Amygdala (tissue), 56 donors: Measurements from ENCODE around the gene TMEM59L.

Experiments used
- DNase-seq, 56 donors: peaks; one replicate each; lab custom pipeline; 2025; lab: John Stamatoyannopoulos, UW

TMEM59L gene

DNA sequence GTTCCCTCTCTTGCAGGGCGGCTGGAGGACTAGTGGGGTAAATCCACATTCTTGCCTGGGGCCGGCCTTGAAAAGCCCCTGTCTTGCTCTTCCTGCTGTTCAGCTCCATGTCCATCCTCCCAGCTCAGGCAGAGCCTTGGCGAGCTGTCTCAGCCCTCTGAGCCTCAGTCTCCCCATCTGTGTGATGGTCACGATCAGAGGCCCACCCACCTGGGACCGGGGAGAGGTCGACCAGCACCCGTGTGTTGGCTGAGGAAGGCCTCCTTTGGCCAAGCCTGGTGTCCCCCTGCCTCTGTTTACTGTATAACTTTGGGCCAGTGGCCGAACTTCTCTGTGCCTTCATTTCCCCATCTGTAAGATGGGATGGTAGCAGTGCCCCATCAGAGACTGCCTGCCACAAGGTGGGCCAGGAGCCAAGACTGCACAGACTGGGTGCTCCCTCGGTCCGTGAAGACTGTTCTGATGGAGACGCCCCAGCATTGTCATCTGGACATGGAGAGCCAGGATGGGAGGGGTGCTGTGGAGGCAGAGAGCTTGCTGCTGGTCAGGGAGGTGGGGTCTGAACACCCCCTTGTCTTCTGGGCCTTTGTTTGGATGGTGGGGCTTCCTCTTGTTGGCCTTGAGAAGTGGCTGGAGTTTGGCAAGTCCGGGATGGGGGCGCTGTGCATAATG lies 42.6 kb downstream of the TMEM59L start:
- no peak for DNase-seq

GRCh38 chr19:18656337-18657086 lies 43.8 kb downstream of the TMEM59L start:
- no peak for DNase-seq

- DNase-seq: peak in 20 of 56 donors; percentile 12 to 75 (median 29)
Observed at GRCh38 chr19:18657590-18658365, 45.1 kb downstream of the TMEM59L start.

- no peak for DNase-seq
Observed at GRCh38 chr19:18658366-18658855, 45.7 kb downstream of the TMEM59L start.

GRCh38 chr19:18659281-18660050 lies 46.8 kb downstream of the TMEM59L start:
- peak in 15 of 56 donors; percentile 13 to 50 (median 37) for DNase-seq

DNA sequence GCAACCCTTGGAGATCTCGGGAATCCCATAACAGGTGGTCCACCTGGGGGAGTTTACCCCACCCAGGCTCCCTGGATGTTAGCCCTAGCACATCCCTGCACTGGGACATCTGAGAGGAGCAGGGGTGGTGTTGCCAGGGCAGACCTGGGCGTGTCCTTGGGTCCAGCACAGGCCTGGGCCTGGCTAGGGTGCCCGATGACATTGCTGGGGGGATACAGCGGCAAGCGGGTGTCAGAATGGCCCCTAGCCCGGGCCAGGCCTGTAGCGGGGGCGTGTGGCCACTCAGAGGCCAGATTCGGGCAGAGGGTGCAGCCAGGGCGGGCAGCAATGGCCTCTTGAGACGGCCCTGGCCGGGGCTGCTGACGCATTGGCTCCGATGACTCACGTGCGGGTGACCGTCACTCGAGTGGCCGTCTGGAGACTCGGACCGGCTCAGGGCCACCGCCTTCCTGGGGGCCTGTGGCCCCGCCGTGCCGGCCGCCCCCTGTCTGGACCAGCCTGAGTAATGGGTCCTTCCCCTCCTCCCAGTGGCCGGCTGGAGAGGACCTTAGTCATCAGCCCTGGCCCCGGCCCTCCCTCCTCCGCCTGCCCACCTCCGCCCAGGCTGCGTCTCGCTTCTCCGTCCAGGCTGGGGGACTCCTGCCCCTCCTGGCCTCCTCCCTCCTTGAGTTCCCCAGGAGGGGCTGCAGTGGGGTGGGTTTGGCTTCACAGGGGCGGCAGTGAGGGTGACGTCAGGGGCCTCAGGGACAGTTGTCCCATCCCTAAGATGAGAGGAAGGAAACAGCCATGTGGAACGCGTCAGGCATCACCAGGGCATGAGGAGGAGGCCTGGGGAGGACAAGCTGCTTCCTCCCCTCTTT lies 47.6 kb downstream of the TMEM59L start:
- DNase-seq: peak in 1 of 56 donors; percentile 15

DNA sequence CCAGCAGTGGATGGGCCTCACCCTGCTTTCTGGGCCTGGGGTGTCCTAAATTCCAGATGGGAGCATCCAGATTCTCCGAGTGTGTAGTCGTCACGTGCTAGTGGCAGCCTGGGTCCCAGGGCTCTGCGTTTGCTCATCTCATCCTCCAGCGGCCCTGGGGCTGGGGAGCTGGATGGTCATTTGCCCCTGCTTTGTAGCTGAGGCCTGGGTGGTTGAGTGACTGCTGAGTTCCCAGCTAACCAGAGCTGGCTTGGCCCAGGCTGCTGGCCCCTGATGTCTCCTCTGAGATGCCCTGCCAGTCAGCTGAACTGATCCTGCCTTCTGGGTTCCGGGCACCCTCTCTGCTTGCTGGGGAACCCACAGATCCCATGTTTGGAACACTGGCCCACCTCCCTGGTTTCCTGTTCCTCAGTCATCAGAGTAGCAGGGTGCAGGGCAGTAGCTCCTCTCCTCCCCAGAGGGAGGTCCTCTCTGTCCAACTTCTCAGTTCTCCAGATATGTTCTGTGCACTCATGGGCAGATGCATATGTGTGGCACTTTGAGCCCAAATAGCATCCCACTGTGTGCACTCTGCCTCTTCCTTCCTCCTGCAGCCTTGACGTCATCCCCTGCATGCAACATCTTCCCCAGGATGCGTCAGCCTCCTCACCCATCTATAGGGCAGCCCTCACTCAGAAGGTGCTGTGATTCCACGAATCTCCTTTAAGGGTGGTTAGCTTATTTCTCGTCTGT lies 48.4 kb downstream of the TMEM59L start:
- DNase-seq: no peak

DNA sequence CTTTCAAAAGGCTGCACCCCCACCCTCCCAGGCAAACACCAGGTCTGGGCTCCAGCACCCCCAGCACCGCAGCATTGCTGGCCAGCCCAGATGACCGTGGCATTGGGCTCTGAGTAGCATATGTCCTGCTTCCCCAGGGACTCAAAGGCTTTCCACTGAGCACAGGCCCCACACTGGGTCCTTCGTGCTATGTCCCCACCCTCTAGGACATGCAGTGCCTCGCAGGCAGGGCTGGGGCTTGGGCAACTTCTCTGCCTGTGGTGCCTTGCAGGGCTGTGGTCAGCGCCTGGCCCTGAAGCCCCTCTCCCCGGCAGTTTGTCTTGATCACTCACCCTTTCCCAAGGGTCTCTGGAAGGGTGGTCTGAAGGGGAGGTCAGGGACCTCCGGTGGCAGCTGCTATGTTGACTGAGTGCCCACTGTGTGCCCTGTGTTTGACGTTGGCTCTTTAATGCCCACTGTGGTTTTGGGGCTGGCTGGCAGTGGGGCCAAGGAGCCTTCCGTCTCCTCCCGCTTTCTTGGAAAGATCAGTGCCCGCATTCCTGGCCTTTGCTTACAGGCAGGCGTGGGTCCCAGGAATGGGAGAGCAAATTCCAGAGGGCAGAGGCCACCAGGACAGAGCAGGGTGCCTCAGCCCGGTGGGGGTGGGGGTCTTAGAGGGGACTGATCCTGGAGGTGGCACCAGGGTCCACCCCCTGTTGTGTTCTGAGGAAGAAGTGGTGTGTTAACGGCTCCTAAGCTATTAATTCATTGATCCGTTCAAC lies 50.5 kb downstream of the TMEM59L start:
- DNase-seq: no peak

- no peak for DNase-seq
Observed at GRCh38 chr19:18663940-18664530, 51.4 kb downstream of the TMEM59L start.

DNA sequence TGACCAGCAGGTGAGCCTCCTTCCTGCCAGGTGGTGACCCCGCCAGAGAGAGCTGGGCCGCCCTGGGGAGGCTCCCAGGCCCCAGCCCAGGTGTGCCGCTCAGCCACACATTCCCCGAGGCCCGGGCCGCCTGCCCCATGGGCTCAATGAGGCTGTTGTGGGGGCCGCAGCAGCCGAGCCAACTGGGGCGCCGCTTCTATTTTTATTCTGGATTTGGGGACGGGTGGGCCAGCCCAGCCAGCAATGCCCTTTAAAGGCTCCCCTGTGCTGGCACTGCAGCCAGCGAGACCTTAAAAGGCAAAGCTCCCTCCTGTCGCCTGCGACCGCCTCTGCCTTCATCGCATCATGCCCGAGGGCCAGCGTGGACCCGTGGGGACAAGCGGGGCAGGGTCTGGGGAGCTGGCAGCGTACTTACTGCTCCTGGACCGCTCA lies 53.1 kb downstream of the TMEM59L start:
- DNase-seq: peak in 3 of 56 donors; percentile 16 to 64 (median 31)

DNA sequence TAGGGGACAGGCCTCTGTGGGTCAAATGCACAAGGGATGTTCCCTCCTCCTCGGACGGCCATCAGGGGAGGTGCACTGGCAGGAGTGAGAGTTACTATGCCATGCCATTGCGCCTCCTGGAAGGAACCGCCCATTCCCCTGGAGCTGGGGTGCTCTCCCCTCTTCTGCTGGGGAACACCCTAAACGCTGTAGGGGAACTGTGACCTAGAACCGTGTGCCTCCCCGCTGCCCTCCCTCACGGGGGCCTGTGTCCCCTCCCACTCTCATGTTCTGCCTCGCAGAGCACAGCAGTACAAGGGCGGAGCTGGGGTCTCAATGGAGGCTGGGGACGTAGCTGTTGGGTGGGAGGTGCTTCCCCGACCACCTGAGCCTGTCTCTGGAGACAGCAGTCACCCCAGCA lies 53.6 kb downstream of the TMEM59L start:
- DNase-seq: no peak

- no peak for DNase-seq
Observed at GRCh38 chr19:18666784-18667183, 54.1 kb downstream of the TMEM59L start.

DNA sequence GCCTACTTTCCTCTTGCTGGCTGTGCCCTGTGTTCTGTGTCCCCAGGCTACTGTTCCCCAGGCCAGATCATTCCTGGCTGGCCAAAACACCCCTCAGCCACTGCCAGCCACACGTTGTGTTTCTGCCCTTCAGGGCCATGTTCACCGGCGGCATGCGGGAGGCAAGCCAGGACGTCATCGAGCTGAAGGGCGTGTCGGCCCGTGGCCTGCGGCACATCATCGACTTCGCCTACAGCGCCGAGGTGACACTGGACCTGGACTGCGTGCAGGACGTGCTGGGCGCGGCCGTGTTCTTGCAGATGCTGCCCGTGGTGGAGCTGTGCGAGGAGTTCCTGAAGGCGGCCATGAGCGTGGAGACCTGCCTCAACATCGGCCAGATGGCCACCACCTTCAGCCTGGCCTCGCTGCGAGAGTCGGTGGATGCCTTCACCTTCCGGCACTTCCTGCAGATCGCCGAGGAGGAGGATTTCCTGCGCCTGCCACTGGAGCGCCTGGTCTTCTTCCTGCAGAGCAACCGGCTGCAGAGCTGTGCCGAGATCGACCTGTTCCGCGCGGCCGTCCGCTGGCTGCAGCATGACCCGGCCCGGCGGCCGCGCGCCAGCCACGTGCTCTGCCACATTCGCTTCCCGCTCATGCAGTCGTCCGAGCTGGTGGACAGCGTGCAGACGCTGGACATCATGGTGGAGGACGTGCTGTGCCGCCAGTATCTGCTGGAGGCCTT lies 55.0 kb downstream of the TMEM59L start:
- no peak for DNase-seq

GRCh38 chr19:18668252-18668631 lies 55.6 kb downstream of the TMEM59L start:
- DNase-seq: no peak

GRCh38 chr19:18668744-18669523 lies 56.3 kb downstream of the TMEM59L start:
- DNase-seq: no peak

DNA sequence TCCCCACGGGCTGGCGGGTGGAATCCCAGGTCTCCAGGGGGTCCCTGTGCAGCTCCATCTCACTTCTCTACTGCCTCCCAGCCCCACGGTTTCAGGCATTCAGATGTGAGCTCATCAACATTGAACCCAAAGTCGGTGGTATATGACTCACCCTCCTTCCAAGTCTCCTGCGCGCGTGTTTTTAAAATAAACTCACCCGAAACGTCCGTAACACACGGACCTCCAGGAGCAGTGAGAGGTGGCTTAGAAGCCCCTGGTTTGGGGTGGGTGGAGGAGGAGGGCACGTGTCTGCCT lies 56.8 kb downstream of the TMEM59L start:
- DNase-seq: no peak
